Adrenal gland (tissue), 12 donors: ENCODE measurements around the gene XDH. TPM values are rescaled to one million over a fixed set of nuclear protein-coding genes. Genes with fewer than 3 reads are reported as not detected.

ENCODE experiments used
- DNase-seq, 7 donors: peaks; one replicate each; pipeline ENCODE4 v3.0.0-alpha.2; 2019 to 2020
- H3K27ac ChIP-seq, 5 donors: fragments of 200-600 bp; sonication (generic) in 4 of 5; 1 replicate in 3 of 5; 2 replicates in 2 of 5; pipeline versions ENCODE4 v1.5.1 to v1.8.0; 2016 to 2020; ENCODE audit warnings: mild to moderate bottlenecking in 1 of 5
- H3K27me3 ChIP-seq: fragments of 200-600 bp; 2 replicates; pipeline ENCODE4 v1.8.0; 2021
- H3K36me3 ChIP-seq, 2 donors: fragments of 200-600 bp; replicated peaks in 1 of 2; 1 replicate in 1 of 2; 2 replicates in 1 of 2; pipeline versions ENCODE4 v1.5.1 to v1.8.0; 2018 to 2022
- H3K4me1 ChIP-seq, 2 donors: fragments of 200-600 bp; replicated peaks in 1 of 2; 1 replicate in 1 of 2; 2 replicates in 1 of 2; pipeline versions ENCODE4 v1.5.1 to v1.8.0; 2018 to 2021
- H3K4me3 ChIP-seq, 4 donors: fragments of 200-600 bp; sonication (generic) in 3 of 4; one replicate each; pipeline ENCODE4 v1.5.1; 2016 to 2018
- H3K9me3 ChIP-seq, 3 donors: fragments of 200-600 bp; sonication (generic) in 1 of 3; replicated peaks in 1 of 3; 1 replicate in 2 of 3; 2 replicates in 1 of 3; pipeline versions ENCODE4 v1.5.1 to v1.8.0; 2016 to 2021
- POLR2A ChIP-seq, 2 donors: fragments of 450-650 bp; IDR thresholded peaks; one replicate each; pipeline ENCODE4 v1.6.1; 2017; ENCODE audit warnings: antibody characterized with exemption in 2 of 2, mild to moderate bottlenecking in 2 of 2, moderate library complexity in 1 of 2
- WGBS, 4 donors: extraction: QIAGEN DNeasy Blood & Tissue Kit in 2 of 4; methylation state at CpG; one replicate each; pipeline versions ENCODE4 v1.1.5 to v1.1.7; 2013 to 2017; 5-methylcytosine and 5-hydroxymethylcytosine counted together
- intact Hi-C, 2 donors: fragments of 100-400 bp; cut with DNase I; formaldehyde crosslinking; loops; one replicate each; pipeline versions ENCODE4 v1.14.1 to v1.15.0; 2022 to 2023
- polyA plus RNA-seq, 3 donors: library from polyadenylated mRNA; stranded (reverse); fragments of 200-250 nt in 2 of 3; fragments of 350-450 nt in 1 of 3; fragmentation: Illumina TruSeq in 1 of 3; extraction: RNeasy Lipid Tissue Mini Kit (QIAGEN cat#74804) in 1 of 3; gene quantifications; one replicate each; pipeline ENCODE4 v1.2.3, GENCODE V29; 2013 to 2014
- total RNA-seq, 9 donors: library from RNA; depleted of rRNA in 4 of 9; stranded (reverse); fragments of >200 nt in 4 of 9; fragments of 120-200 nt in 1 of 9; fragmentation: NEBNext Ultra II Directional in 1 of 9; extraction: Animal tissue kit (Norgen Biotek cat#: 25700) in 1 of 9; gene quantifications; one replicate each; pipeline versions ENCODE4 v1.1.0 to v1.2.4, GENCODE V29; 2013 to 2023
- TF ChIP-seq, protein P1 (sequence below), 6 experiments: fragments of 450-650 bp in 4 of 6; fragments of 200-600 bp in 2 of 6; sonication (generic) in 1 of 6; IDR thresholded peaks; 1 replicate in 5 of 6; 2 replicates in 1 of 6; pipeline versions ENCODE4 v1.5.1 to v1.8.0; 2016 to 2021; ENCODE audit warnings: antibody characterized with exemption in 6 of 6, mild to moderate bottlenecking in 2 of 6, moderate library complexity in 1 of 6
- donor health status: healthy with polysubstance abuse.
- donor health status: Bipolar disorder and iron deficiency.
- donor health status: DM: yes; HTN: yes; CAD: no.
- donor health status: DM: no; HTN: no; CAD: no.
- donor health status: DM: no; HTN: no; CAD: no.
- donor health status: DM: yes; HTN: yes; CAD: no.

The XDH gene
- total and polyA plus RNA-seq, 12 donors: under 0.01 to 0.11 TPM; not detected in 10

DNA sequence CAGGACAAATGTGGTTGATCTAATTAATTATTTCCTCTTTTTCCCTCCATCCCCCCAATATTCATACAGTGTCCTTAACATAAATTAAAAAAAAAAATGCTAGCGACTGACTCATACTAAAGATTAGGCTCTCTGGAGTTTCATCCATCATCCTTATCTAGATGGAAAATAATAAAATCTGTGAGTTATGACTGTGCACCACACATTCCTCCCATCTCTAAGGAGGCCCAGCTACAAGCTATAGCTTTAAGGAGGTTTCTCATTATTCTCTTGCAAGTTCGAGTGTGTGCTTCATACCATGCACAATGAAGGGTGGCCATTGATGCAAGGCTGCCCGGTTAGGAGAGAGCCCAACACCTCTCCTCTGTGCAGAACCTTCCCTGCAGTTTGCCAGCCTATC lies 77.3 kb downstream of the XDH start:
- intact Hi-C loops: loop anchor here in 1 of 2 donors (10.0 kb wide), 1 partner anchor 162 kb away; no protein-coding TSS in a partner anchor
- DNase-seq: no peak
- no peak overlapping the region for H3K4me3 ChIP-seq
- TF ChIP-seq, protein P1, sequence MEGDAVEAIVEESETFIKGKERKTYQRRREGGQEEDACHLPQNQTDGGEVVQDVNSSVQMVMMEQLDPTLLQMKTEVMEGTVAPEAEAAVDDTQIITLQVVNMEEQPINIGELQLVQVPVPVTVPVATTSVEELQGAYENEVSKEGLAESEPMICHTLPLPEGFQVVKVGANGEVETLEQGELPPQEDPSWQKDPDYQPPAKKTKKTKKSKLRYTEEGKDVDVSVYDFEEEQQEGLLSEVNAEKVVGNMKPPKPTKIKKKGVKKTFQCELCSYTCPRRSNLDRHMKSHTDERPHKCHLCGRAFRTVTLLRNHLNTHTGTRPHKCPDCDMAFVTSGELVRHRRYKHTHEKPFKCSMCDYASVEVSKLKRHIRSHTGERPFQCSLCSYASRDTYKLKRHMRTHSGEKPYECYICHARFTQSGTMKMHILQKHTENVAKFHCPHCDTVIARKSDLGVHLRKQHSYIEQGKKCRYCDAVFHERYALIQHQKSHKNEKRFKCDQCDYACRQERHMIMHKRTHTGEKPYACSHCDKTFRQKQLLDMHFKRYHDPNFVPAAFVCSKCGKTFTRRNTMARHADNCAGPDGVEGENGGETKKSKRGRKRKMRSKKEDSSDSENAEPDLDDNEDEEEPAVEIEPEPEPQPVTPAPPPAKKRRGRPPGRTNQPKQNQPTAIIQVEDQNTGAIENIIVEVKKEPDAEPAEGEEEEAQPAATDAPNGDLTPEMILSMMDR (IDR thresholded peaks at IDR 0.05): no peak
- TF ChIP-seq POLR2A (IDR thresholded peaks at IDR 0.05): no peak
- WGBS, 4 donors: 29 to 42% (median 35%) methylated on average over 3 of the region's 3 CpGs
- H3K27ac ChIP-seq: no peak overlapping the region
- H3K36me3 ChIP-seq: no peaks in the 10 kb centered on the region
- no peaks in the 10 kb centered on the region for H3K9me3 ChIP-seq
- no peaks in the 10 kb centered on the region for H3K4me1 ChIP-seq
- no peaks in the 10 kb centered on the region for H3K27me3 ChIP-seq

DNA sequence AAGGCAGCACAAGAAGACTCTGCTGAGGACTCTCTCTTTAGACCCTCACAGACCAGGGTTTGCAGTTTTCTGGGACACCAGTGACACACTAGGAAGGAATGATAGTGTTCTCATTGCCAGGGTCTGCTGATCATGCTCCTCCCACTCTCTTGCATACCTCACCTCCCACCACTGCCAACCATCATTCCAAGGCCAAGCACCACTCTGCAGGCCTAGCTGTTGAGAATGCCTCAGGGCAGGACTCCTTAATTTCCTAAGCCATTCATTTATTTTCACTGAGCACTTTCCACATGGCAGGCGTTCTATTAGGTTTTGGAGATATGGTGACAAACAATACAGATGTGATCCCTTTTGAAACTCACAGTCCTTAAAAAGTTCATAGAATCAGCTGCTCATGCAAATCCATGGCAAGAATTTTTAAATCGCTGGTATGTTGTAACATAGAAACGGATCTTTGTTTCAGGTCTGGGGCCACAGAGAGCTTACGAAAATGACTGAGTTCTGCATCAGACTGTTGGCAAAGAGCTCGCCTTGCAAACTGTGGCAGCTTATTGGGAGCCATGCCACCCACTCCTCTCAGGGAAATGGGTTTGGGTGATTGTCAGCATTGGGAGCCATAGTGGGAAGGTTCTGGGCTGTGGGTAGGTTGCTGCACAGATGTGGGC lies 78.5 kb downstream of the XDH start:
- intact Hi-C loops: loop anchor here in 1 of 2 donors (10.0 kb wide), 1 partner anchor 161 kb away; no protein-coding TSS in a partner anchor

DNA sequence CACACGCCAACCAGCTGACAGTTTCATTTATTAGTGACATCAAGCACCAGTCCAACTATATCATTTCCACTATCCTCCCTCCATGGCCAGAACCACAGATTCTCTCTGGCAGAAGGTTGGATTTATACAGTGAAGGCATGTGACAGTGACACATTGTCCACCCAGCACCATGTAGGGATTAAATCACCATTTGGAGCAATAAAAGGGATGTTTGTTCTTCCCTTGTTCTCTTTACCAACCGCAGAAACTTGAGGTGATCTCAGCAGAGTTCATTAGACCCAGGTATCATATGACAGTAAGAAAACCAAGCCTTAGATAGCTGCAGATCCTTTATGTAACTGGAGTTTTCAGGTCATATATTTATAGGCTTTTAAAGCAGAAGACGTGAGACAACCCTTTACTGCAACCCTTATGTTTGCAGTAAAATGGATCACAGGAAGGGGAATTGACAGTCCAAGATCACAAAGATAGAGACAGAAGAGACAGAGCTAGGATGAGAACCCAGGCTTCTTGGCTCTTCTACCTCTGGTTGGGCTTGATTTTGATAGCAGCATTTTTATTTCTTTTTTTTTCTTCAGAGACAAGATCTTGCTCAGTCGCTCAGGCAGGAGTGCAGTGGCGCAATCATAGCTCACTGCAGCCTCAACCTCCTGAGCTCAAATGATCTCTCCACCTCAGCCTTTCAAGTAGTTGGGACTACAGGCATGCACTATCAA lies 80.1 kb downstream of the XDH start:
- Histone ChIP-seq H3K4me1 (no peaks in the 10 kb centered on the region), H3K27me3 (no peaks in the 10 kb centered on the region), H3K9me3 (no peaks in the 10 kb centered on the region), H3K4me3 (no peak overlapping the region), H3K27ac (no peak overlapping the region), H3K36me3 (no peaks in the 10 kb centered on the region)
- DNase-seq: no peak
- no peak for TF ChIP-seq POLR2A (IDR thresholded peaks at IDR 0.05)
- TF ChIP-seq, protein P1 (IDR thresholded peaks at IDR 0.05): no peak
- intact Hi-C loops: loop anchor here in 1 of 2 donors (5.0 to 10.0 kb wide), 2 partner anchors 160 to 622 kb away; no protein-coding TSS in a partner anchor
- WGBS, 4 donors: 60 to 75% (median 71%) methylated on average over 5 of the region's 5 CpGs

More for the DNA sequence above, 78.5 kb downstream of the XDH start:
- Histone ChIP-seq H3K4me1 (no peaks in the 10 kb centered on the region), H3K36me3 (no peaks in the 10 kb centered on the region), H3K27ac (no peak overlapping the region), H3K4me3 (no peak overlapping the region), H3K9me3 (no peaks in the 10 kb centered on the region), H3K27me3 (no peaks in the 10 kb centered on the region)
- TF ChIP-seq, protein P1 (IDR thresholded peaks at IDR 0.05): no peak
- TF ChIP-seq POLR2A (IDR thresholded peaks at IDR 0.05): no peak
- no peak for DNase-seq
- WGBS, 4 donors: 81 to 90% (median 84%) methylated on average over 5 of the region's 5 CpGs

DNA sequence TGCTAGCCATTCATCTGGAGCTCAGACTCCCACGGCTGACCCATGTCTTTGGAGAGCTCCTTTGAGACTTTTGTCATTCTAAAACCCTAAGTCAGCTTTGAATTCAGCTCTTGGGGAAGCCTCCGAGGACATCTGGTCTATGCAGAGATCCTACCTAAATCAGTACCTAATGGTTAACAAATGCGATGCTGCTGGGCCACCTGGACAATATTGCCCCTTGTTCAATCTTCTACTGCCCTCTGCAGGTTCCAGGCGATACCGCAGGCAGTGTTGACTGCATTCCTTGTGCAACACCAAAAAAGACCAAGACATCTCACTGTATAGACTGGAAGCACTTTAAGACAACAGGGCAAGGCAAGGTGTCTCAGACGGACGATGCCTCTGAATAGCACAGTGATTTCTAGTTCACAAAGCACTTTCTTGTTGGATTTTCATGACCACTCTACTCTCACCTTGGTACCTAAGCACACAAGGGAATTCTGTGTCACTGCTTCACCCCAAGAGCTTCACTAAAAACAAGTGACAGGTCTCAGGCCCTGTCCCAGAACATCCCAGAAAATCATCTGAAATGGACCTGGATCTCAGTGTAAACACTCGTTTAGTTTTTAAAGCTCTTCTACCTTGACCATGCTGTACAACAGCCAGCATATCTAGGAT lies 80.9 kb downstream of the XDH start:
- Histone ChIP-seq H3K4me3 (no peak overlapping the region), H3K27me3 (no peaks in the 10 kb centered on the region), H3K9me3 (no peaks in the 10 kb centered on the region), H3K27ac (no peak overlapping the region), H3K4me1 (no peaks in the 10 kb centered on the region), H3K36me3 (no peaks in the 10 kb centered on the region)
- intact Hi-C loops: loop anchor here in 1 of 2 donors (5.0 to 10.0 kb wide), 2 partner anchors 159 to 621 kb away; no protein-coding TSS in a partner anchor
- DNase-seq: peak; percentile 65 to 93 (median 83)
- WGBS, 4 donors: 10 to 16% (median 12%) methylated on average over 8 of the region's 8 CpGs
- no peak for TF ChIP-seq POLR2A (IDR thresholded peaks at IDR 0.05)
- TF ChIP-seq, protein P1 (IDR thresholded peaks at IDR 0.05): peak; percentile 78 to 94 (median 92)
